Measurements from ENCODE around the gene UBE2I. TPM values are rescaled to one million over a fixed set of nuclear protein-coding genes. Genes with fewer than 3 reads are reported as not detected.

UBE2I gene
- total RNA-seq, 1 experiment from 2014 or later = 290 TPM

GRCh38 chr16:1349351-1349750 lies 39.9 kb downstream of the UBE2I start:
- no peak overlapping the region for H3K4ac ChIP-seq (ENCODE audit: low read depth, low read length)
- H3K14ac ChIP-seq (ENCODE audit: insufficient read depth, low read length) = no peak overlapping the region
- no peaks in the 10 kb centered on the region for H4K20me1 ChIP-seq (ENCODE audit: control insufficient read depth, insufficient read depth, insufficient read length)
- no peak overlapping the region for H2BK12ac ChIP-seq (ENCODE audit: insufficient read length, low read depth, low read length)
- no peak overlapping the region for H3K4me2 ChIP-seq (ENCODE audit: insufficient read depth, insufficient read length, low read length)
- H3K27ac ChIP-seq (ENCODE audit: insufficient read length, low read depth, low read length) = no peak overlapping the region
- H2BK120ac ChIP-seq (ENCODE audit: low read depth, low read length, poor library complexity, severe bottlenecking) = no peak overlapping the region
- Mint-ChIP-seq H3K27me3 (ENCODE audit: low read depth) (no peaks in the 10 kb centered on the region; the same call in 1 of the 2 replicates), H3K27ac (no peak overlapping the region), H3K4me3 (no peak overlapping the region; a peak in 2 of 5 replicates), H3K9me3 (no peaks in the 10 kb centered on the region; a peak in 1 of 5 replicates), H3K36me3 (ENCODE audit: insufficient read depth in 1 of 3, low read depth in 3 of 3) (peaks cover 3 to 18% (median 12%) of the 10 kb centered on the region in 3 experiments; a peak in 5 of 7 replicates), H3K4me1 (peaks cover 4 to 9% of the 10 kb centered on the region in 2 experiments)
- H3K18ac ChIP-seq (ENCODE audit: insufficient read length, low read depth, low read length) = no peak overlapping the region
- H4K91ac ChIP-seq (ENCODE audit: insufficient read length, low read depth, low read length) = no peak overlapping the region
- peaks cover 3% of the 10 kb centered on the region for H3K23me2 ChIP-seq (ENCODE audit: insufficient read length, low read depth, low read length, poor library complexity, severe bottlenecking)
- H3K79me2 ChIP-seq (ENCODE audit: insufficient read depth, low read length) = peaks cover 2% of the 10 kb centered on the region; the same call in 1 of the 2 replicates
- H4K8ac ChIP-seq (replicated peaks; ENCODE audit: insufficient read length, low read depth, low read length) = no peak overlapping the region
- H3T11ph ChIP-seq (ENCODE audit: low read length) = no peak overlapping the region
- no peak overlapping the region for H2BK20ac ChIP-seq (ENCODE audit: low read depth, low read length, poor library complexity, severe bottlenecking)
- DNase-seq = no peak
- no peak overlapping the region for H3K56ac ChIP-seq (ENCODE audit: insufficient read length, low read depth, low read length)
- no peak overlapping the region for H2AFZ ChIP-seq (ENCODE audit: low read length)
- no peak overlapping the region for H3K9ac ChIP-seq (ENCODE audit: extremely low read depth, insufficient read length, low read length)
- H3K23ac ChIP-seq (ENCODE audit: insufficient read length, low read depth, low read length) = no peak overlapping the region
- no peak overlapping the region for H2BK15ac ChIP-seq (ENCODE audit: low read depth, low read length)
- H3K4me1 ChIP-seq (ENCODE audit: insufficient read depth, low read length) = no peaks in the 10 kb centered on the region
- no peak overlapping the region for H4K5ac ChIP-seq (ENCODE audit: insufficient read length, low read depth, low read length)
- no peaks in the 10 kb centered on the region for H3K79me1 ChIP-seq (ENCODE audit: insufficient read depth, low read depth, low read length, poor library complexity, severe bottlenecking)
- H2BK5ac ChIP-seq (ENCODE audit: insufficient read length, low read length) = no peak overlapping the region
- WGBS (ENCODE audit: extremely low coverage, insufficient read length, low lambda C conversion rate) = no CpG with 5 or more reads among the region's 16 CpGs
- TF ChIP-seq CTCF (conservative IDR thresholded peaks at IDR 0.05) = no peak
- no peaks in the 10 kb centered on the region for H3K27me3 ChIP-seq (ENCODE audit: insufficient read depth, low read length)
- no peaks in the 10 kb centered on the region for H3K9me3 ChIP-seq (ENCODE audit: control insufficient read depth, low read depth, low read length)
- no peak overlapping the region for H2AK5ac ChIP-seq (ENCODE audit: insufficient read length, low read length)

Data from H9 (cell line).